GM12878 (cell line): ENCODE data around the gene SRPK2. TPM values are rescaled to one million over a fixed set of nuclear protein-coding genes. Genes with fewer than 3 reads are reported as not detected.

Experiments
- ATAC-seq: fragments of 200-7000 bp; cut with Tn5 transposase; 3 replicates; pipeline ENCODE4 v1.9.1; 2020; ENCODE audit warnings: mild to moderate bottlenecking, moderate library complexity
- BruUV-seq: library from RNA; stranded (reverse); fragments of 400-500 nt; replicated peaks from 2 replicates; lab custom pipeline; 2021; lab: Mats Ljungman, UMichigan
- CTCF ChIA-PET: fragments of 300-600 bp; sonication (Branson Sonifier 250); formaldehyde crosslinking; extraction: SDS; loops from one replicate; lab custom pipeline; 2021; ENCODE audit warnings: inconsistent platforms; lab: Yijun Ruan, JAX
- POLR2A ChIA-PET: fragments of 350-600 bp; formaldehyde crosslinking; extraction: SDS; loops from one replicate; lab custom pipeline; 2021; ENCODE audit warnings: inconsistent platforms; lab: Charles Lee
- RAD21 ChIA-PET: fragments of 300-600 bp; sonication (Branson Sonifier 250); formaldehyde crosslinking; loops from one replicate; lab custom pipeline; 2023; ENCODE audit warnings: antibody characterized with exemption; ENCODE audit not compliant: unreplicated experiment; lab: Charles Lee
- SMC1A ChIA-PET: fragments of 300-600 bp; sonication (Branson Sonifier 250); formaldehyde crosslinking; loops from one replicate; lab custom pipeline; 2023; ENCODE audit not compliant: unreplicated experiment, uncharacterized antibody; lab: Charles Lee
- DNase-seq: peaks from one replicate; pipeline ENCODE4 v3.0.0-alpha.2; 2011; ENCODE audit warnings: low read depth, low spot score
- FAIRE-seq: peaks from 3 replicates; lab custom pipeline; 2011; peaks lifted over from hg19 to GRCh38; lab: Jason Lieb, UNC
- H2AFZ ChIP-seq: 2 replicates; pipeline ENCODE4 v1.6.0; 2011; ENCODE audit warnings: low read depth, low read length, control low read depth; ENCODE audit not compliant: control insufficient read depth
- H3K27ac ChIP-seq: 2 replicates; pipeline ENCODE4 v1.5.1; 2011; ENCODE audit warnings: control low read depth; ENCODE audit not compliant: control insufficient read depth, insufficient read depth
- H3K27me3 ChIP-seq, 2 experiments: replicated peaks in 1 of 2; 2 replicates each; pipeline versions ENCODE4 v1.6.0 to v1.6.1; 2011; ENCODE audit warnings: low read length in 1 of 2; ENCODE audit not compliant: control insufficient read depth in 2 of 2, insufficient read depth in 2 of 2
- H3K36me3 ChIP-seq, 2 experiments: 2 replicates each; pipeline ENCODE4 v1.5.1; 2011; ENCODE audit warnings: low read length in 1 of 2; ENCODE audit not compliant: control insufficient read depth in 2 of 2, insufficient read depth in 2 of 2
- H3K4me1 ChIP-seq: 2 replicates; pipeline ENCODE4 v1.6.1; 2011; ENCODE audit warnings: mild to moderate bottlenecking, low read length, moderate library complexity, mixed read lengths; ENCODE audit not compliant: control insufficient read depth, insufficient read depth
- H3K4me2 ChIP-seq: 2 replicates; pipeline ENCODE4 v1.6.0; 2011; ENCODE audit warnings: control low read depth; ENCODE audit not compliant: control insufficient read depth, insufficient read depth
- H3K4me3 ChIP-seq: fragments of 200-600 bp; sonication (generic); 2 replicates; pipeline ENCODE4 v1.5.1; 2016
- H3K79me2 ChIP-seq: 2 replicates; pipeline ENCODE4 v1.6.0; 2011; ENCODE audit warnings: low read length; ENCODE audit not compliant: control insufficient read depth, insufficient read depth
- H3K9ac ChIP-seq: 2 replicates; pipeline ENCODE4 v1.8.0; 2011; ENCODE audit warnings: low read length, control low read depth, mixed read lengths; ENCODE audit not compliant: control insufficient read depth, insufficient read depth
- H3K9me3 ChIP-seq: replicated peaks from 3 replicates; pipeline ENCODE4 v1.5.1; 2011; ENCODE audit warnings: mild to moderate bottlenecking, low read length; ENCODE audit not compliant: control insufficient read depth, insufficient read depth
- H4K20me1 ChIP-seq: 2 replicates; pipeline ENCODE4 v1.6.0; 2011; ENCODE audit not compliant: control insufficient read depth, insufficient read depth
- BHLHE40 ChIP-seq, 2 experiments: fragments of 450-650 bp in 1 of 2; IDR thresholded peaks; 2 replicates each; pipeline ENCODE4 v1.6.1; 2011 to 2017; ENCODE audit warnings: low read depth in 2 of 2, borderline replicate concordance in 1 of 2, improper control_type of control experiment in 1 of 2, low read length in 1 of 2, mild to moderate bottlenecking in 1 of 2
- EP300 ChIP-seq, 2 experiments: fragments of 150-350 bp in 1 of 2; IDR thresholded peaks; 2 replicates each; pipeline ENCODE4 v1.6.1; 2011 to 2012; ENCODE audit warnings: low read depth in 2 of 2, low read length in 2 of 2, borderline replicate concordance in 1 of 2, improper control_type of control experiment in 1 of 2, inconsistent platforms in 1 of 2; ENCODE audit not compliant: control insufficient read depth in 1 of 2
- IRF4 ChIP-seq: IDR thresholded peaks from 2 replicates; pipeline ENCODE4 v1.6.1; 2011; ENCODE audit warnings: low read depth, low read length
- KAT2A ChIP-seq: conservative IDR thresholded peaks from 2 replicates; pipeline ENCODE4 v1.6.1; 2011; ENCODE audit warnings: low read depth, low read length; ENCODE audit not compliant: control insufficient read depth
- NFYB ChIP-seq: IDR thresholded peaks from 2 replicates; pipeline ENCODE4 v1.6.1; 2011; ENCODE audit warnings: low read depth, mild to moderate bottlenecking, low read length, improper control_type of control experiment, moderate library complexity; ENCODE audit not compliant: insufficient read depth
- RB1 ChIP-seq: fragments of 450-650 bp; formaldehyde crosslinking; IDR thresholded peaks from 2 replicates; pipeline ENCODE4 v1.6.1; 2017; ENCODE audit warnings: mild to moderate bottlenecking, borderline replicate concordance
- RBBP5 ChIP-seq: fragments of 200-600 bp; sonication (generic); conservative IDR thresholded peaks from 2 replicates; pipeline ENCODE4 v1.6.1; 2016
- TARDBP ChIP-seq: IDR thresholded peaks from 2 replicates; pipeline ENCODE4 v1.6.1; 2016; ENCODE audit warnings: borderline replicate concordance
- ZBED1 ChIP-seq: IDR thresholded peaks from 2 replicates; pipeline ENCODE4 v1.6.1; 2016; ENCODE audit warnings: borderline replicate concordance
- ZNF384 ChIP-seq: IDR thresholded peaks from 2 replicates; pipeline ENCODE4 v1.6.1; 2012; ENCODE audit warnings: low read depth, mild to moderate bottlenecking, low read length, improper control_type of control experiment, borderline replicate concordance
- ZNF592 ChIP-seq: fragments of 450-650 bp; IDR thresholded peaks from 2 replicates; pipeline ENCODE4 v1.6.1; 2017; ENCODE audit warnings: mild to moderate bottlenecking, moderate library complexity
- WGBS: methylation state at CpG from one replicate; pipeline ENCODE4 v1.1.6; 2016; ENCODE audit warnings: low lambda C conversion rate; ENCODE audit not compliant: insufficient replicate concordance, insufficient coverage; ENCODE audit errors: missing lambda C conversion rate; 5-methylcytosine and 5-hydroxymethylcytosine counted together
- in situ Hi-C: fragments of 300-500 bp; cut with MboI; formaldehyde crosslinking; loops from 9 replicates; pipeline ENCODE4 v1.14.3; 2018; ENCODE audit warnings: mixed read lengths
- intact Hi-C: fragments of 100-400 bp; cut with micrococcal nuclease; formaldehyde crosslinking; loops from one replicate; pipeline ENCODE4 v1.14.2; 2022; ENCODE audit not compliant: unreplicated experiment
- polyA plus RNA-seq, 11 experiments: library from polyadenylated mRNA; depleted of rRNA in 4 of 11; unstranded in 6 of 11; stranded (reverse) in 5 of 11; fragments of >200 nt; fragmentation: Nextera tagmentation in 4 of 11; fragmentation: Illumina TruSeq in 1 of 11; extraction: Ambion mirVana in 4 of 11; extraction: Trizol in 1 of 11; gene quantifications; 1 replicate in 1 of 11; 2 replicates in 10 of 11; pipeline versions ENCODE4 v1.2.1 to v1.2.3, GENCODE V29; 2011 to 2016; ENCODE audit warnings: inconsistent platforms in 2 of 11, missing spikeins in 2 of 11, low read depth in 1 of 11
- total RNA-seq, 4 experiments: library from RNA; depleted of rRNA in 3 of 4; stranded (reverse); fragments of >200 nt in 3 of 4; fragmentation: Illumina TruSeq in 1 of 4; extraction: Trizol in 1 of 4; gene quantifications; 2 replicates each; pipeline versions ENCODE4 v1.2.1 to v1.2.3, GENCODE V29; 2013 to 2021
- TF ChIP-seq, protein P1 (sequence below), 3 experiments: IDR thresholded peaks in 2 of 3; conservative IDR thresholded peaks in 1 of 3; 2 replicates each; pipeline ENCODE4 v1.5.1; 2011; ENCODE audit warnings: low read depth in 3 of 3, low read length in 3 of 3, mild to moderate bottlenecking in 3 of 3, control low read depth in 2 of 3, moderate library complexity in 2 of 3, inconsistent platforms in 1 of 3, mixed read lengths in 1 of 3; ENCODE audit not compliant: control insufficient read depth in 2 of 3, insufficient read depth in 1 of 3; ENCODE audit errors: extremely low read depth in 1 of 3
- TF ChIP-seq, protein P2 (sequence below): fragments of 450-650 bp; conservative IDR thresholded peaks from 2 replicates; pipeline ENCODE4 v1.6.1; 2017; ENCODE audit warnings: mild to moderate bottlenecking, moderate library complexity
- TF ChIP-seq, protein P3 (sequence below): fragments of 450-650 bp; IDR thresholded peaks from 2 replicates; pipeline ENCODE4 v1.6.1; 2017; ENCODE audit warnings: mild to moderate bottlenecking

Gene SRPK2
- total and polyA plus RNA-seq, 10 of the 15 experiments (the other 5 are each of a cell fraction or from before 2014, with no cell fraction given) = 13.2 to 32.8 (median 24.5) TPM

DNA sequence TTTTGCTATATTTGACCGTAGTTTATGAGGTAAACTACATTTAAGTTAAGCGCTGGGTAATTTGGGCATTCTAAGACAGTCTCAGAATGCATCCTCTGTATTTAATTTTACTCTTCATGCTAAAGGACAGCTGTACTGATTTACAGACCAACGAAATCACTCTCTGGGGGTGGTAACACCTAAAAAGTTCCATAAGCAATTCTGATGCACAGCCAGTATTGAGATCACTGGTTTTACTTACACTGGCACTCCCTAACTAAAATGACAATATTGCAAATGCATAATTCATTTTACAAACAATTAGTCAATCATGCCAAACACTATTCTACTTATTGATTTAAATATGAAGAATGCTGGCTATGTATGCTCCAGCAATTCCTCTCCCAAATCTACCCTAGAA lies 102.3 kb downstream of the SRPK2 start:
- Histone ChIP-seq H3K4me1 (no peaks in the 10 kb centered on the region), H3K27ac (no peak overlapping the region), H4K20me1 (no peaks in the 10 kb centered on the region), H3K4me3 (no peak overlapping the region), H3K27me3 (no peaks in the 10 kb centered on the region), H2AFZ (no peak overlapping the region), H3K9me3 (no peaks in the 10 kb centered on the region), H3K36me3 (no peaks in the 10 kb centered on the region), H3K4me2 (no peak overlapping the region), H3K9ac (no peak overlapping the region), H3K79me2 (peaks cover 1% of the 10 kb centered on the region; the same call in 1 of the 2 replicates)
- ChIA-PET POLR2A (no interaction called here), CTCF (no interaction called here), SMC1A (no interaction called here), RAD21 (no interaction called here)
- in situ Hi-C loops = no loop called here
- intact Hi-C loops = no loop called here
- no peak for TF ChIP-seq RBBP5
- TF ChIP-seq ZNF384 = no peak
- TF ChIP-seq RB1 = no peak
- TF ChIP-seq IRF4 = no peak
- TF ChIP-seq ZBED1 = no peak
- TF ChIP-seq, protein P1, sequence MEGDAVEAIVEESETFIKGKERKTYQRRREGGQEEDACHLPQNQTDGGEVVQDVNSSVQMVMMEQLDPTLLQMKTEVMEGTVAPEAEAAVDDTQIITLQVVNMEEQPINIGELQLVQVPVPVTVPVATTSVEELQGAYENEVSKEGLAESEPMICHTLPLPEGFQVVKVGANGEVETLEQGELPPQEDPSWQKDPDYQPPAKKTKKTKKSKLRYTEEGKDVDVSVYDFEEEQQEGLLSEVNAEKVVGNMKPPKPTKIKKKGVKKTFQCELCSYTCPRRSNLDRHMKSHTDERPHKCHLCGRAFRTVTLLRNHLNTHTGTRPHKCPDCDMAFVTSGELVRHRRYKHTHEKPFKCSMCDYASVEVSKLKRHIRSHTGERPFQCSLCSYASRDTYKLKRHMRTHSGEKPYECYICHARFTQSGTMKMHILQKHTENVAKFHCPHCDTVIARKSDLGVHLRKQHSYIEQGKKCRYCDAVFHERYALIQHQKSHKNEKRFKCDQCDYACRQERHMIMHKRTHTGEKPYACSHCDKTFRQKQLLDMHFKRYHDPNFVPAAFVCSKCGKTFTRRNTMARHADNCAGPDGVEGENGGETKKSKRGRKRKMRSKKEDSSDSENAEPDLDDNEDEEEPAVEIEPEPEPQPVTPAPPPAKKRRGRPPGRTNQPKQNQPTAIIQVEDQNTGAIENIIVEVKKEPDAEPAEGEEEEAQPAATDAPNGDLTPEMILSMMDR (IDR thresholded peaks at IDR 0.05 in 2 of 3, conservative IDR thresholded peaks at IDR 0.05 in 1 of 3; ENCODE audit: control insufficient read depth in 2 of 3, extremely low read depth in 1 of 3, insufficient read depth in 1 of 3, low read depth in 3 of 3, low read length in 3 of 3) = no peak
- no peak for TF ChIP-seq ZNF592
- TF ChIP-seq KAT2A = no peak
- TF ChIP-seq, protein P2, sequence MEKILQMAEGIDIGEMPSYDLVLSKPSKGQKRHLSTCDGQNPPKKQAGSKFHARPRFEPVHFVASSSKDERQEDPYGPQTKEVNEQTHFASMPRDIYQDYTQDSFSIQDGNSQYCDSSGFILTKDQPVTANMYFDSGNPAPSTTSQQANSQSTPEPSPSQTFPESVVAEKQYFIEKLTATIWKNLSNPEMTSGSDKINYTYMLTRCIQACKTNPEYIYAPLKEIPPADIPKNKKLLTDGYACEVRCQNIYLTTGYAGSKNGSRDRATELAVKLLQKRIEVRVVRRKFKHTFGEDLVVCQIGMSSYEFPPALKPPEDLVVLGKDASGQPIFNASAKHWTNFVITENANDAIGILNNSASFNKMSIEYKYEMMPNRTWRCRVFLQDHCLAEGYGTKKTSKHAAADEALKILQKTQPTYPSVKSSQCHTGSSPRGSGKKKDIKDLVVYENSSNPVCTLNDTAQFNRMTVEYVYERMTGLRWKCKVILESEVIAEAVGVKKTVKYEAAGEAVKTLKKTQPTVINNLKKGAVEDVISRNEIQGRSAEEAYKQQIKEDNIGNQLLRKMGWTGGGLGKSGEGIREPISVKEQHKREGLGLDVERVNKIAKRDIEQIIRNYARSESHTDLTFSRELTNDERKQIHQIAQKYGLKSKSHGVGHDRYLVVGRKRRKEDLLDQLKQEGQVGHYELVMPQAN = no peak
- TF ChIP-seq EP300 (IDR thresholded peaks at IDR 0.05; ENCODE audit: borderline replicate concordance in 1 of 2, control insufficient read depth in 1 of 2, low read depth in 2 of 2, low read length in 2 of 2) = no peak
- TF ChIP-seq NFYB = no peak
- TF ChIP-seq, protein P3, sequence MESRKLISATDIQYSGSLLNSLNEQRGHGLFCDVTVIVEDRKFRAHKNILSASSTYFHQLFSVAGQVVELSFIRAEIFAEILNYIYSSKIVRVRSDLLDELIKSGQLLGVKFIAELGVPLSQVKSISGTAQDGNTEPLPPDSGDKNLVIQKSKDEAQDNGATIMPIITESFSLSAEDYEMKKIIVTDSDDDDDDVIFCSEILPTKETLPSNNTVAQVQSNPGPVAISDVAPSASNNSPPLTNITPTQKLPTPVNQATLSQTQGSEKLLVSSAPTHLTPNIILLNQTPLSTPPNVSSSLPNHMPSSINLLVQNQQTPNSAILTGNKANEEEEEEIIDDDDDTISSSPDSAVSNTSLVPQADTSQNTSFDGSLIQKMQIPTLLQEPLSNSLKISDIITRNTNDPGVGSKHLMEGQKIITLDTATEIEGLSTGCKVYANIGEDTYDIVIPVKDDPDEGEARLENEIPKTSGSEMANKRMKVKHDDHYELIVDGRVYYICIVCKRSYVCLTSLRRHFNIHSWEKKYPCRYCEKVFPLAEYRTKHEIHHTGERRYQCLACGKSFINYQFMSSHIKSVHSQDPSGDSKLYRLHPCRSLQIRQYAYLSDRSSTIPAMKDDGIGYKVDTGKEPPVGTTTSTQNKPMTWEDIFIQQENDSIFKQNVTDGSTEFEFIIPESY = no peak
- no peak for TF ChIP-seq TARDBP
- TF ChIP-seq BHLHE40 (IDR thresholded peaks at IDR 0.05; ENCODE audit: borderline replicate concordance in 1 of 2, low read depth in 2 of 2, low read length in 1 of 2) = no peak
- BruUV-seq = no TSS peak
- ATAC-seq = no peak
- no peak for FAIRE-seq
- 82% methylated on average over 3 of the region's 3 CpGs for WGBS
- no peak for DNase-seq
